H9 (cell line): ENCODE measurements around the gene SKAP1. TPM values are rescaled to one million over a fixed set of nuclear protein-coding genes. Genes with fewer than 3 reads are reported as not detected.

Source experiments
- DNase-seq: peaks from one replicate; pipeline ENCODE4 v3.0.0-alpha.2; 2017
- H2AFZ ChIP-seq: one replicate; pipeline ENCODE4 v1.6.1; 2013; ENCODE audit warnings: mild to moderate bottlenecking, low read length, control low read depth, moderate library complexity
- H2AK5ac ChIP-seq: 2 replicates; pipeline ENCODE4 v1.6.1; 2013; ENCODE audit warnings: low read length, control low read depth, mixed read lengths; ENCODE audit not compliant: insufficient read length
- H2BK120ac ChIP-seq: one replicate; pipeline ENCODE4 v1.6.1; 2013; ENCODE audit warnings: low read depth, mild to moderate bottlenecking, low read length, control low read depth, inconsistent platforms; ENCODE audit not compliant: poor library complexity, severe bottlenecking
- H2BK12ac ChIP-seq: 2 replicates; pipeline ENCODE4 v1.6.1; 2013; ENCODE audit warnings: low read length, control low read depth, mixed read lengths, low read depth; ENCODE audit not compliant: insufficient read length
- H2BK15ac ChIP-seq: 2 replicates; pipeline ENCODE4 v1.6.1; 2013; ENCODE audit warnings: low read depth, low read length, control low read depth
- H2BK20ac ChIP-seq: one replicate; pipeline ENCODE4 v1.6.1; 2013; ENCODE audit warnings: low read depth, mild to moderate bottlenecking, low read length, control low read depth, inconsistent platforms; ENCODE audit not compliant: poor library complexity, severe bottlenecking
- H2BK5ac ChIP-seq: 2 replicates; pipeline ENCODE4 v1.6.1; 2013; ENCODE audit warnings: low read length, control low read depth, mixed read lengths; ENCODE audit not compliant: insufficient read length
- H3K14ac ChIP-seq: 2 replicates; pipeline ENCODE4 v1.6.1; 2013; ENCODE audit warnings: low read length, control low read depth; ENCODE audit not compliant: insufficient read depth
- H3K18ac ChIP-seq: 2 replicates; pipeline ENCODE4 v1.6.1; 2013; ENCODE audit warnings: low read depth, mild to moderate bottlenecking, mixed read lengths, low read length, control low read depth; ENCODE audit not compliant: insufficient read length
- H3K23ac ChIP-seq: 2 replicates; pipeline ENCODE4 v1.6.1; 2013; ENCODE audit warnings: low read length, control low read depth, mixed read lengths, low read depth; ENCODE audit not compliant: insufficient read length
- H3K23me2 ChIP-seq: 2 replicates; pipeline ENCODE4 v1.6.1; 2013; ENCODE audit warnings: low read depth, mild to moderate bottlenecking, mixed read lengths, low read length, control low read depth; ENCODE audit not compliant: insufficient read length, poor library complexity, severe bottlenecking
- H3K27ac ChIP-seq: 2 replicates; pipeline ENCODE4 v1.5.1; 2013; ENCODE audit warnings: low read length, control low read depth, mixed read lengths, low read depth; ENCODE audit not compliant: insufficient read length
- H3K27me3 ChIP-seq: 2 replicates; pipeline ENCODE4 v1.6.1; 2013; ENCODE audit warnings: low read length, control low read depth, inconsistent platforms; ENCODE audit not compliant: insufficient read depth
- H3K4ac ChIP-seq: 2 replicates; pipeline ENCODE4 v1.6.1; 2013; ENCODE audit warnings: low read depth, mild to moderate bottlenecking, control low read depth, inconsistent platforms, low read length, moderate library complexity
- H3K4me1 ChIP-seq: 2 replicates; pipeline ENCODE4 v1.6.1; 2013; ENCODE audit warnings: low read length, control low read depth, inconsistent platforms; ENCODE audit not compliant: insufficient read depth
- H3K4me2 ChIP-seq: 2 replicates; pipeline ENCODE4 v1.6.1; 2013; ENCODE audit warnings: low read length, control low read depth, mixed read lengths; ENCODE audit not compliant: insufficient read length, insufficient read depth
- H3K56ac ChIP-seq: 2 replicates; pipeline ENCODE4 v1.6.1; 2013; ENCODE audit warnings: low read depth, mild to moderate bottlenecking, mixed read lengths, low read length, control low read depth; ENCODE audit not compliant: insufficient read length
- H3K79me1 ChIP-seq: 2 replicates; pipeline ENCODE4 v1.6.1; 2013; ENCODE audit warnings: low read depth, mild to moderate bottlenecking, moderate library complexity, low read length, control low read depth, inconsistent platforms; ENCODE audit not compliant: insufficient read depth, poor library complexity, severe bottlenecking
- H3K79me2 ChIP-seq: 2 replicates; pipeline ENCODE4 v1.6.1; 2013; ENCODE audit warnings: low read length, control low read depth, inconsistent platforms; ENCODE audit not compliant: insufficient read depth
- H3K9ac ChIP-seq: 2 replicates; pipeline ENCODE4 v1.6.1; 2013; ENCODE audit warnings: low read length, control low read depth, mixed read lengths; ENCODE audit not compliant: insufficient read length; ENCODE audit errors: extremely low read depth
- H3K9me3 ChIP-seq: one replicate; pipeline ENCODE4 v1.6.1; 2013; ENCODE audit warnings: low read depth, low read length, inconsistent platforms; ENCODE audit not compliant: control insufficient read depth
- H3T11ph ChIP-seq: one replicate; pipeline ENCODE4 v1.6.1; 2013; ENCODE audit warnings: mild to moderate bottlenecking, low read length, control low read depth, inconsistent platforms
- H4K20me1 ChIP-seq: one replicate; pipeline ENCODE4 v1.6.1; 2013; ENCODE audit not compliant: control insufficient read depth, insufficient read length, insufficient read depth
- H4K5ac ChIP-seq: 2 replicates; pipeline ENCODE4 v1.6.1; 2013; ENCODE audit warnings: low read depth, mild to moderate bottlenecking, mixed read lengths, low read length, control low read depth; ENCODE audit not compliant: insufficient read length
- H4K8ac ChIP-seq: replicated peaks from 2 replicates; pipeline ENCODE4 v1.6.1; 2013; ENCODE audit warnings: low read length, control low read depth, mixed read lengths, low read depth; ENCODE audit not compliant: insufficient read length
- H4K91ac ChIP-seq: 2 replicates; pipeline ENCODE4 v1.6.1; 2013; ENCODE audit warnings: low read depth, mild to moderate bottlenecking, moderate library complexity, mixed read lengths, low read length, control low read depth; ENCODE audit not compliant: insufficient read length
- H3K27ac Mint-ChIP-seq, 3 experiments: 2 replicates in 2 of 3; 3 replicates in 1 of 3; pipeline ENCODE4 v1.8.0; 2020 to 2021; ENCODE audit warnings: mixed read lengths in 3 of 3, mild to moderate bottlenecking in 1 of 3, moderate library complexity in 1 of 3
- H3K27me3 Mint-ChIP-seq: 2 replicates; pipeline ENCODE4 v1.8.0; 2021; ENCODE audit warnings: low read depth, mild to moderate bottlenecking, moderate library complexity, mixed read lengths
- H3K36me3 Mint-ChIP-seq, 3 experiments: 2 replicates in 2 of 3; 3 replicates in 1 of 3; pipeline ENCODE4 v1.8.0; 2020 to 2021; ENCODE audit warnings: low read depth in 3 of 3, mixed read lengths in 3 of 3; ENCODE audit not compliant: insufficient read depth in 1 of 3
- H3K4me1 Mint-ChIP-seq, 2 experiments: 2 replicates each; pipeline ENCODE4 v1.8.0; 2020; ENCODE audit warnings: mixed read lengths in 2 of 2
- H3K4me3 Mint-ChIP-seq, 2 experiments: 2 replicates in 1 of 2; 3 replicates in 1 of 2; pipeline ENCODE4 v1.8.0; 2020 to 2021; ENCODE audit warnings: mild to moderate bottlenecking in 2 of 2, mixed read lengths in 2 of 2, moderate library complexity in 1 of 2
- H3K9me3 Mint-ChIP-seq, 2 experiments: 2 replicates in 1 of 2; 3 replicates in 1 of 2; pipeline ENCODE4 v1.8.0; 2020; ENCODE audit warnings: mild to moderate bottlenecking in 2 of 2, mixed read lengths in 2 of 2, moderate library complexity in 1 of 2
- CTCF ChIP-seq: fragments of 200-600 bp; sonication (generic); conservative IDR thresholded peaks from 3 replicates; pipeline ENCODE4 v1.8.0; 2021; ENCODE audit warnings: antibody characterized with exemption, mild to moderate bottlenecking
- WGBS: extraction: QIAGEN DNeasy Blood & Tissue Kit; methylation state at CpG from one replicate; pipeline ENCODE4 v1.1.7; 2013; ENCODE audit warnings: missing lambda C conversion rate, low lambda C conversion rate, mixed read lengths; ENCODE audit not compliant: insufficient read length; ENCODE audit errors: extremely low coverage; 5-methylcytosine and 5-hydroxymethylcytosine counted together
- total RNA-seq: library from RNA; stranded (reverse); gene quantifications from 2 replicates; pipeline ENCODE4 v1.2.1, GENCODE V29; 2021

SKAP1 gene
- total RNA-seq, 1 experiment from 2014 or later, result not detected

GRCh38 chr17:48330887-48331286 lies 99.1 kb downstream of the SKAP1 start:
- no peak overlapping the region for H4K5ac ChIP-seq
- no peak overlapping the region for H2BK12ac ChIP-seq
- H3K23ac ChIP-seq, result no peak overlapping the region
- no peak overlapping the region for H3T11ph ChIP-seq
- no peaks in the 10 kb centered on the region for H3K36me3 Mint-ChIP-seq
- H3K56ac ChIP-seq, result no peak overlapping the region
- no peak overlapping the region for H2AK5ac ChIP-seq
- H3K4me1 ChIP-seq, result no peaks in the 10 kb centered on the region
- TF ChIP-seq CTCF, result no peak
- no peaks in the 10 kb centered on the region for H3K79me2 ChIP-seq
- H3K14ac ChIP-seq, result no peak overlapping the region
- DNase-seq, result no peak
- H3K27ac ChIP-seq, result no peak overlapping the region
- no peak overlapping the region for H2BK15ac ChIP-seq
- no peak overlapping the region for H2BK20ac ChIP-seq
- no peaks in the 10 kb centered on the region for H3K27me3 ChIP-seq
- no CpG with 5 or more reads among the region's 4 CpGs for WGBS
- no peak overlapping the region for H2BK120ac ChIP-seq
- no peaks in the 10 kb centered on the region for H3K23me2 ChIP-seq
- no peak overlapping the region for H3K4me3 Mint-ChIP-seq
- no peak overlapping the region for H4K8ac ChIP-seq
- H3K79me1 ChIP-seq, result no peaks in the 10 kb centered on the region
- no peak overlapping the region for H2AFZ ChIP-seq
- H3K9ac ChIP-seq, result no peak overlapping the region
- H4K91ac ChIP-seq, result no peak overlapping the region
- no peak overlapping the region for H3K4me2 ChIP-seq
- H2BK5ac ChIP-seq, result no peak overlapping the region
- H3K4me1 Mint-ChIP-seq, result 0 out of 4 replicates have a peak, but pooled peaks cover 0 to 3% of the 10 kb centered on the region in 2 experiments
- no peak overlapping the region for H3K18ac ChIP-seq
- no peak overlapping the region for H3K4ac ChIP-seq
- H4K20me1 ChIP-seq, result no peaks in the 10 kb centered on the region
- H3K9me3 Mint-ChIP-seq, result no peaks in the 10 kb centered on the region
- peaks cover 35% of the 10 kb centered on the region for H3K27me3 Mint-ChIP-seq
- H3K27ac Mint-ChIP-seq, result no peak overlapping the region
- no peaks in the 10 kb centered on the region for H3K9me3 ChIP-seq
